CD1c-positive myeloid dendritic cell (primary cell): Measurements from ENCODE around the gene DCAF4L1.

ENCODE experiments used
- DNase-seq: peaks from one replicate; pipeline ENCODE4 v3.0.0-alpha.2; 2016; ENCODE audit errors: extremely low spot score

Gene DCAF4L1, protein sequence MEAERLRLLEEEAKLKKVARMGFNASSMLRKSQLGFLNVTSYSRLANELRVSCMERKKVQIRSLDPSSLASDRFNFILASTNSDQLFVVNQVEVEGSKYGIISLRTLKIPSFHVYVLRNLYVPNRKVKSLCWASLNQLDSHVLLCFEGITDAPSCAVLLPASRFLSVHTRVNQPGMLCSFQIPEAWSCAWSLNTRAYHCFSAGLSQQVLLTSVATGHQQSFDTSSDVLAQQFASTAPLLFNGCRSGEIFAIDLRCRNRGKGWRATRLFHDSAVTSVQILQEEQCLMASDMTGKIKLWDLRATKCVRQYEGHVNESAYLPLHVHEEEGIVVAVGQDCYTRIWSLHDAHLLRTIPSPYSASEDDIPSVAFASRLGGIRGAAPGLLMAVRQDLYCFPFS

DNA sequence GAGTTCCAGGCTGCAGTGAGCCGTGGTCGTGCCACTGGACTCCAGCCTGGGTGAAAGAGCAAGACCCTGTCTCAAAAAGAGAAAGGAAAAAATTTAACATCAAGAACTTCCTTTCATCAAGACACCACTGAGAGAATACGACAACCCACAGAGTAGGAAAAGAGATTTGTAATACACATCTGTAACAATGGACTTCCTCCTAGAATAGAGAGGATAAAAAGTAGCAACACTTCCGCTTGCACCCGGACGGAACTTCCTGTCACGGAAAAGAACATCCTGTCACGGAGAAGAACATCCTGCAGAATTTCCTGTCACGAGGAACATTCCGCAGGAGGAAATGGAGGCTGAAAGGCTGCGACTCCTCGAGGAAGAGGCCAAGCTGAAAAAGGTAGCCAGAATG lies at the start of gene DCAF4L1:
Gene DCAF4L1 (plus strand): TSS at position 301 of the 400 bp plus-strand sequence. CDS start 37 bp downstream, at position 338.
- no peak for DNase-seq

DNA sequence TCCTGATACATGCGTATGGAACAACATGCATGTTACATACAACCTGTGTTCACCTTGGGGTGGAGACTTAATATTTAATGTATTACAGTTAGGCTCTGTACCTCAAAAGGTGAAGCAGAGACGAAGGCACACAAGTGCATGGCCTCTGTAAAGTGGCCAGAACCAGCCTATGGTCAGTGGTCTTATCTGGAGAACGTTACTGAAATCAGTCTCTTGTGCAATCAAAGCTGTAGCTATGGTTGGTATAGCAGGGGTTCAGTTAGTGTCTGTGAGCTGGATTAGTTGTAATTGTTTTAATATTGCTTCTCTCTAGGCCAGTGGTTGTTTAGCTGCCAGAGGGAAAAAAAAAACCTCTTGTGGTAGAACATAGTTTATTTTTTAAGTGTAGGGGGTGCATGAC lies 48.6 kb upstream of the DCAF4L1 start:
- DNase-seq, result no peak

DNA sequence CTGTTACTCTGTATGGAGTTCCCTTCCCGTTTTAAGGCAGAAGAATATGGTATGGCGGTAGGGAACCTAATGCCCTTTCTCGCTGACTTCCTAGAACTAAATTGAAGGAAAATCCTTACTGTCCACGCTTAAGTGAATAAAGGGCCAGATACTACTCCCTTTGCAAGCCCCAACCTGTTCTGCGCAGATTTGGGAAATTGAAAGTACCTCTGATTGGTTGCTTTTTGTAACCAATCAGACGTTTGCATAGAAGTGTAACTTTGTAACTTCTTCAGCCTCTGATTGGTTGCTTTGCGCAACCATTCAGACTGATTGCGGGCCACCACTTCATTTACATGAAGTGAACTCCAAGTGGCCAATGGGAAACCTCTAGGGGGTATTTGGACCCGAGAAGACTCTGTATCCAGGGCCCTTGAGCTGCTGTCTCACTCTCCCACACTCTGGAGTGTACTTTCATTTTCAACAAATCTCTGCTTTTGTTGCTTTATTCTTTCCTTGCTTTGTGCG lies 47.5 kb upstream of the DCAF4L1 start:
- peak; percentile 75 for DNase-seq

DNA sequence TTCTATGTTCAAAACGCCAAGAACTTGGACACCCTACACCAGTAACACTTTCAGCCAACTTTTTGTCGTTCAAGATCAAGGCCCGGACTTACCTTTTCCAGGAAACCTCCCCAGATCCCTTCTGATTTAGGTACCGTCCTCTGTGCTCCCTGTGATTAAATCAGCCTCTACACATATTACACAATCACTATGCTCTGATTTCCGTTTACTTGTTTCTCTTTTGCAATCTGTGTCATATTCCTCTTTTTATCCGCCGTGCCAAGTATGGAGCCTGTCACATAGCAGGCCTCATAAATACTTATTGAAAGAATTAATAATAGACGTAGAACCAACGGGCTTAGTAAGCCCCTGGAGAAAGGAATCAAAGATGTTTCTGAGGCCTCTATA lies 47.0 kb upstream of the DCAF4L1 start:
- peak; percentile 77 for DNase-seq

DNA sequence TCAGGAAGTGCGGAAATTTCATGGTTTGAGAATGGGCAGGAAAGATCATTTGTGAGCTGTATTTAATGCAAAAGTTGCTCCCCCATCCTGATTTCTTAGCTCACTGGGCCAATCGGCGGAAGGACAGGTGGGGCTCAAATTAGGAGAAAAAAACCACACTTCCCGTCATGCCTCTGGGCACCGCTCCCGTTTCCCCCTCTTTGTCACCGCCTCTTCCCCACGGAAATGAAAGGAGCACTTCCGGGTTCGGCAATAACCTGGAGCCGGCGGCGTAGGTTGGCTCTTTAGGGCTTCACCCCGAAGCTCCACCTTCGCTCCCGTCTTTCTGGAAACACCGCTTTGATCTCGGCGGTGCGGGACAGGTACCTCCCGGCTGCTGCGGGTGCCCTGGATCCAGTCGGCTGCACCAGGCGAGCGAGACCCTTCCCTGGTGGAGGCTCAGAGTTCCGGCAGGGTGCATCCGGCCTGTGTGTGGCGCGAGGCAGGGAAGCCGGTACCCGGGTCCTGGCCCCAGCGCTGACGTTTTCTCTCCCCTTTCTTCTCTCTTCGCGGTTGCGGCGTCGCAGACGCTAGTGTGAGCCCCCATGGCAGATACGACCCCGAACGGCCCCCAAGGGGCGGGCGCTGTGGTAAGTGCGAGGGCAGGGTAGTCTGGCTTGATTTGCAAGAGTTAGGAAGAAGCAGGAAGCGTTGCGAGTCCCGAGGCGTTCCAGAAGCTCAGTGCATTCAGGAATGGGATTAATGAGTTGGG lies 46.5 kb upstream of the DCAF4L1 start, which contains the start of gene TMEM33:
Gene TMEM33 (plus strand): TSS at position 529 of the 751 bp plus-strand sequence. CDS start 56 bp downstream, at position 585.
- DNase-seq, result peak; percentile 89

DNA sequence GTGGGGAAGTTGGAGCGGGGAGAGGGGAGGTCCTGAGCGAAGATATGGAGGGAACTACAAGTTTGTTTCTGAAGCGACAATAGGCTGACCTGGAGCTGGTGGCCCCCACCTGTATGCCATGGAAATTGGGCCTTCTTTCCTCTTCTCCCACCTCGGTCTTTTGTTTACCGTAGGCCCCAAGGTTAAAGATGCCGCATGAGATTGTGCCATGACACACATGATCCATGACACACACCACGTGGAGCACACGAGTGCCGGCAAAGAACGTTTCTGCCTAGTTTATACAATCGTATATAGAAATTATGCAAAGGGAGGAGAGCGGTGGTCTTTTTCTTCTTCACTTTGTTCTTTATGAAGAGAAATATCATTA lies 45.9 kb upstream of the DCAF4L1 start:
- peak; percentile 45 for DNase-seq

DNA sequence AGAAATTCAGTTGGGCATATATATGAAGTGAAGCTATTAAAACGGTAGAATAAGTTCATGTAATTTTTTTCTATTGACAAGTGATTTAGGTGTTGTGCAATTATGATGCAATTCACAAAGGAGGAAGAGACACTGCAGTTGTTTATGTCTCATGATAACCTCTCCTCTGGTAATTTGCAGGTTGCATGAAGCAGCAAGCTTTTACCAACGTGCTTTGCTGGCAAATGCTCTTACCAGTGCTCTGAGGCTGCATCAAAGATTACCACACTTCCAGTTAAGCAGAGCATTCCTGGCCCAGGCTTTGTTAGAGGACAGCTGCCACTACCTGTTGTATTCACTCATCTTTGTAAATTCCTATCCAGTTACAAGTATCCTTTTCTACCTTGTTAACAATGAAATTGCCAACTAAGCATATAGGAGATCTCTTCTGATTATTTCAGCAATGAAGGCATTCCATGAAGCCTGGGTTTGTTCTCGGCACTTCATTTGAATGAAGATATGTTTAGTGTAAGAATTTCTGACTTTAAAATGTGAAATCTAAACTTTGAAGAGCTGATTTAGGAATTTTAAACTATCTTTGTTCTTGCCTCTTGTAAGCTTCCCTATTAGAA lies 42.4 kb upstream of the DCAF4L1 start:
- peak; percentile 61 for DNase-seq

DNA sequence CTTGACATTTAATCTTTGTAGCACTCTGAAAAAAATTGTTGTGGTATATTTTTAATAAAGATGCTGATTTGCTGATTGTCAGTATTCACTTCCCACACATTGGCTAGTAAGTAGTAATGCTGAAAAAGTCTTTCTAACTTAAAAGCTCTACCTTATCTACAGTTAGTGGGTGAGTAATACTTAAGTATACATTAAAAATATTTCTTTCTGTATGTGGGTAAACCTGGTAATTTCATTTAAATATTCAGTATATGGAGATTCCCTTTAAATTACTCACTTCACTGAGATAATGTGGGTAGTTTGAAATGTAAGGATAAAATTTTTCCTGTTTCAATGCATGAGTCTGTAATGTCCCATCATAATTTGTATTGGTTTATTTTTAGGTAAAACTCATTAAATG lies 40.7 kb upstream of the DCAF4L1 start:
- no peak for DNase-seq

DNA sequence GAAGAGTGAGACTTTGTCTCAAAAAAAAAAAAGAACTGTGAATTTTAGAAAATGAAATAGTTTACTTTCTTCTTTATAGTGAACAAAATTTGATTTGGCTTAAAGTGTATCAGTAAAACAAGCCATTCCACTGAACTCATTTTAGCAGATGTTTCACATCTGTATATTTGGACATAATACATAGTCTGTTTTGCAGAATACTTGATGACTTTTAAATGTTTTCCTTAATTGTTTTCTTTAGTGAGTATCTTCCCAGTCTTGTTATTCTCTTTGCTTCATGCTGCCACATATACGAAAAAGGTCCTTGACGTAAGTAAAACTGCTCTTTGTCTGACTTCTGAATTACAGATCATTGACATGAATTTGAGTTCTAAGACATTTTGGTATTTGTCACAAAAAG lies 38.0 kb upstream of the DCAF4L1 start:
- no peak for DNase-seq

DNA sequence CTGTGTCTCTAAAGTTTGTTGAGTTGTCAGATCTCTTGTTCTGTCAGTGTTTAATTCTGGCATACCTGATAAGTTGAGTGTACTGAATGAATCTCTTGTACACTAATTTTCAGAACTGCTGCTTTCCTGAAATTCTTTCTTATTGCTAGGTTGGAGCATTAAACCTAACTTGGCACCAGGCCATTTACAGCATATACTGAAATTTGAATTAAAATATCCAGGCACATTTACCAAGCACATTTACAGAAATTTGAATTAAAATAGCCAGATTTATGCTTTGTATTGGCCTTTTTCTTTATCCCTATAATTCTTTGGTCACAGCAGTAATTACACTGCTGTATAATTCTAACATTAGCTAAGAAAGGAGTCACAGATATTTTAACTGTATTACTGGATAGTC lies 37.5 kb upstream of the DCAF4L1 start:
- DNase-seq, result no peak

DNA sequence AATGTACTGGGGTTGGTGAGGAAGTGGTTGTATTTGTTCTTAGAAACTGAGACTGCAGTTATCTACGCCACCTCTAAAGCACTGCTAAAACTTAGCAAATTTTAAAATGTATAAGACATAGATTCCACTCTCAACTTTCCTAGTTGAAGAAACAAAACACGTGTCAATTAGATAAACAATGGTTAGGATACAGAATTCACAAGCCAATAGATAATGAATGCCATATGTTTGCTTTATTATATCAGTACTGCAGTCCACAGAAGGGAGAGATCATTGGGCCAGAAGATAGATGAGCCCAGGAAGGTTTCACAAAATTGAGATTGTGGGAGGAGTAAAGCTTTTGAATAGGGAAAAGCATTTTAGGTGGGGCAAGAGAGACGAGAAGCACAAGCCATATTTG lies 32.0 kb upstream of the DCAF4L1 start:
- DNase-seq, result no peak

DNA sequence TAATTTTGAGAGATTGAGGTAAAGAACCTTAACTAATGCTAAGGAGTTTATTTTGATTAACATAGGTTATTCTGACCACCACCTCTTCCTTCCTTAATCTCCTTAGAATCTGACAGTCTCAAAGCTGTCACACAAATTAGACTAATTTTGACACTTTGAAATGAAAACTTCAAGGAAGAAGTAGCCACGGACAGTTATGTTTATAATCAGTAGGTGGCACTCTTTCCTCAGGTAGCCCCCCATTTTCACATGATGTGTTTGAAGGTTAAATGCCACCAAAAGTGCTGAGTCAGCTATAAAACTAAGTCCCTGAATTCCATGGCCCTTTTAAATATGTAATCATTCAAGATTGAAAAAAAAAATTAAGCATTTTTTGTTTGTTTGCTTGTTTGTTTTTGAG lies 23.9 kb upstream of the DCAF4L1 start:
- DNase-seq, result peak; percentile 20

DNA sequence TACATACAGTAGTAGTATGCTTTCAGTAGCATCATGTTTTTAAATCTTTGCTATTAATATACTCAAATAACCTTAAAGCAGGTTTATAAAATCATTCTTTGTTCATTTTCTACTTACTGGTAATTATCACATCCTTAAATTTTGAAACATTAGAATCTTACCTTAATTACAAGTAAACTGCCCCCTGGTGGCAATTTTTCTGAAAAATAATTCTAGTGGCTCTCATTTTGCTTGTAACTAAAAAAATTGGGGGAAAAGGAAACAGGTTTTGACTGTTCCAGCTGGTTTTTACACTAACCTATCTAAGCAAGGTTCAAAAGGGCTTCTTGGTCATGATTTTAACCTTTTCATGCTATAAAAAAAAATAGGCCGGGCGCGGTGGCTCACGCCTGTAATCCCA lies 18.5 kb upstream of the DCAF4L1 start:
- peak; percentile 41 for DNase-seq

DNA sequence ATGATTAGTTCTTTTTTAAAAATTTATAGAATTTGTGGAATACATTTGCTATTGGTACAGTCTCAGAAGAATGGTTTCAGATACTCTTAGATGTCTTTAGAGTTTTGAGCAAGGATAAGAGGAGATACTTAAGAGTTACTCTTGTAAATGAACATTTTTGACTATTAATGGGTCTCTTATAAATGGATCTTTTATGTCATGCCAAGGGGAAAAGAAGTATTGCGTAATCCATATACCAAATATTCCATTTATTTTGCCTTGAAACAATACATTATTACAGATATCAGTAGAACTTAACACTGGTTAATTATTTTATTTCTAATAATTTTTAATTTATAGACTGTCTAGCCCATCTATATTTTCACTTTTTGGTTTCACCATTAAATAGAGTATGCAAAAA lies 17.2 kb upstream of the DCAF4L1 start:
- no peak for DNase-seq

DNA sequence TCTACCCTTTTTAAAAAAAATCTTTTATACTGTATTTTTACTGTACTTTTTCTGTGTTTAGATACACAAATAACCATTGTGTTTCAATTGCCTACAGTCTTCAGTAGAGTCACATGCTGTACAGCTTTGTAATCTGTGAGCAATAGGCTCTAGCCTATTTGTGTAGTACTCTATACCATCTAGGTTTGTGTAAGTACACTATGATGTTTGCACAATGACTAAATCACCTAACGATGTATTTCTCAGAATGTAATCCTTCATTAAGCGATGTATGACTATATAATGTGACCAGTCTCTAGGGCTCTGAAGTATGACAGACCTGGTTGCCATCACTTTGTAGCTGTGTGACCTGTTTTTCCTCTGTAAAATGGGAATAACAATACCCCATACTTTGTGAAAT lies 14.2 kb upstream of the DCAF4L1 start:
- no peak for DNase-seq

DNA sequence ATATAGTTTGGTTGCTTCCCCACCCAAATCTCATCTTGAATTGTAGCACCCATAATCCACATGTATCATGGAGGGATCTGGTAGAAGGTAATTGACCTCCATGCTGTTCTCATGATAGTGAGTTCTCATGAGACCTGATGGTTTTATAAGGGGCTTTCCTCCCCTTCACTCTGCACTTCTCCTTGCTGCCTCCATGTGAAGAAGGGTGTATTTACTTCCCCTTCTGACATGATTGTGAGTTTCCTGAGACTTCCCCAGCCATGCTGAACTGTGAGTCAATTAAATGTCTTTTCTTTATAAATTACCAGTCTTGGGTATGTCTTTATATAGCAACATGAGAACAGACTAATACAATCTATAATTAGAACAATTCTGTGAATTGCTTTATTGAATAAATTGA lies 11.9 kb upstream of the DCAF4L1 start:
- no peak for DNase-seq

DNA sequence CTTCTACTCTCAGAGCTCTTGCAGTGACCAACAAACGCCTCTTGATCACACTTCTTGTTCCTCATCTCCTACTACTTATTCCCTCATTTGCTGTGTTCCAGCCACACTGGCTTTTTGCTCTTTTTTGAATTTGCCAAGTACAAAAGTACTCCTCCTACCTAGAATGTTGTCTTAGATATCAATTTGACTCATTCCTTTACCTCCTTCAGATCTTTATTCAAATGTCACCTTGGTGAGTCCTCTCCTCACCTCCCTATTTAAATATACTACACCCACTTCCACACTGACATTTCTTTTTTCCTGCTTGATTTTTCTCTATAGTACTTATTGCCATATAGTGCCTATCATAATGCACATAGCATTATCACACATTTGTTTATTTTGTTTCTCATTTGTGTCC lies 6.2 kb upstream of the DCAF4L1 start:
- no peak for DNase-seq

DNA sequence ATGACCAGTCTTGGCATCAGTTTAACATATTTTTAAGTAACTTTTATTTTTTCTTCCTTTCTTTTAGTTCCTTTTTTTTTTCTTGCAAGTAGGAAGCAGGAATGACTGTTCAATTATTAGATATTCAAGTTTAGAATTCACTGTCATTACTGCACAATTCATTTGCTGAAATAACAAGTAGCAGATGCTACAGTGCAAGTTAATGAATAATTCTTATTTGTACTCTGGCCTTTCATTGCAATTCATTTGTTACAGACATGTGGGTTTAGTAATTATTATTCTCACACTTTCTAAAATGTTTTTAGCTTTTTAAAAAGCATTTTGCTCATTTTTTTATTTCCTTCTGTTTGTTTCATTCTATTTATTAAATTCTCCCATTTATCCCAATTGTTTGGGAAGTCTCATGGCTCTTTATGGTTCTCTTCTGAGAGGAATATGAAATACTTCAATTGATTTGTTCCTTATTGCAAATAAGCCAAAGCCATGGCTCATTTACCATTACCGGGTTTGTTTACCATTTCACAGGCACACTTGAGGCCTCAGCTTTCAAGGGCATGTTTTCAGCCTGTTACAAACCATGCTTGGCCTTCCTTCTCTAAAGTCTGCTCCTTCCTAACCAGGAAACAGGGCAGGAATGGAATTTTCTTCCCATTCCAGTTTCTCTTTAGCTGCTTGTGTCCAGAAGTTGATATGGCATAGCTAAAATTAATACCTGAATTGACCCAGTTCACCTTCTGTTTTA lies 4.6 kb upstream of the DCAF4L1 start:
- DNase-seq, result no peak

DNA sequence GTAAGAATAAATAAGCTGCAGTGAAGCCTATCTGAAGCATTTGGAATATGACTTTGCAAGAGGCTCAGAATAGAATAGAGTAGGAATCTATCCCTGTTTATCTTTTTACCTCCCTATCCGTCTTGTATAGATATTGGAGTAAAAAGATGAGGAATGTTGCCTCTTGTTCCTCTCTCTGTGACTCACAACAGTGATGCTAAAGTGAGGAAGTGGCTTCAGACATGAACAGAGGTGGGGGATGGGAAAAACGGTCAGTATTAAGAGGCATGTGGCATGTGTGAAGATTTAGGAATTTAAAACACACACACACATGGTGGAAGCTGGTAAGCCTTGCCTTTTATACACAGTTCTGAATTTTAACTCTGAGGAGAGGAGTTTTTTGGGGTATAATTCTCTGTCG lies 3.8 kb upstream of the DCAF4L1 start:
- no peak for DNase-seq

DNA sequence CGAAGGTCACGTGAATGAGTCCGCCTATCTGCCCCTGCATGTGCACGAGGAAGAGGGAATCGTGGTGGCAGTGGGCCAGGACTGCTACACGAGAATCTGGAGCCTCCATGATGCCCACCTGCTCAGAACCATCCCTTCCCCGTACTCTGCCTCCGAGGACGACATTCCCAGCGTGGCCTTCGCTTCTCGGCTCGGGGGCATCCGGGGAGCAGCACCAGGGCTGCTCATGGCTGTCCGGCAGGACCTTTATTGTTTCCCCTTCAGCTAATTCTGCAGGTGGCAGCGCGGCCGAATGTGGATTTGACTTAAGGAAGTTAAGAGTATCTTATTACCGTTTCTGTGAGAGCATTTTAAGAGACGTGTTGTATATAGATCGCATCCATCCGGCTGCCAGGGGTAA lies 1.2 kb downstream of the DCAF4L1 start:
- DNase-seq, result no peak

DNA sequence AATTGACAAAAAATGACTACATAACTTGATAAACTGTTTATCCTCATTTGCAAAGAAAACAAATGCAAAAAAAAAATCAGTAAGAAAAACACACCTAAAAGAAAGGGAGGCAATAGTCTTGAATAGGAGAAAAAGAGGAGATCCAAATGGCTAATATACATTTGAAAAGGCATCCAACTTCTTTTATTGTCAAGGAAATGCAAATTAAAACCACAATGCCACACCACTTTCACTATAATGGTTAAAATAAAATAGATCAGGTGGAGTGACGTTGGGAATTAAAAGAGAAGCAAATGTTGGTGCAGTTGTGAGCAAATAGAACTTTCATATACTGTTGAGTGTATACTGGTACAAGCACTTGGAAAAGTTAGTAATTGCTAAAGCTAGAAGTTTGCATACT lies 3.6 kb downstream of the DCAF4L1 start:
- no peak for DNase-seq

DNA sequence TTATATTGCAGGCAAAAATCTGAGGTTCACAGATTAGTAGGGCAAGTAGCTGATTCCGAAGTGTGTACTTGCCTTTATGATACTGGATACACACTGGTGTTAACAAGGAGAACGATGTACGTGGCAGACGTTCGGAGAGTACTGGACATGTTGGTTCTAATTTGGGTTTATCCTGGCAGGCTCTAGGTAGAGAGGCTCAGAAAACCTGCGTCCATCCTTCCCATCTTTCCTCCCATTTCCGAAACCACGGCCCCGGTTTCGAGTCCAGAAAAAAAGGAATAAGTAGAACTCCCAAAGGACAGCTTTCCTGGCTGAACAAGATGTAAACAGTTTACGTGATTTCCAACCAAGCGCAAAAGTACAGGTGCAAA lies 8.4 kb downstream of the DCAF4L1 start:
- DNase-seq, result no peak
